ENCODE results near the gene TSHR.
"Not testable (repeated sequence)": the region's sequence is repeated elsewhere in the genome, so short reads cannot be mapped to it uniquely, and the experiment has no call there.

The TSHR gene

GRCh38 chr14:81004575-81004974 is 49.2 kb downstream of the TSHR start:
- no peak for DNase-seq

DNA sequence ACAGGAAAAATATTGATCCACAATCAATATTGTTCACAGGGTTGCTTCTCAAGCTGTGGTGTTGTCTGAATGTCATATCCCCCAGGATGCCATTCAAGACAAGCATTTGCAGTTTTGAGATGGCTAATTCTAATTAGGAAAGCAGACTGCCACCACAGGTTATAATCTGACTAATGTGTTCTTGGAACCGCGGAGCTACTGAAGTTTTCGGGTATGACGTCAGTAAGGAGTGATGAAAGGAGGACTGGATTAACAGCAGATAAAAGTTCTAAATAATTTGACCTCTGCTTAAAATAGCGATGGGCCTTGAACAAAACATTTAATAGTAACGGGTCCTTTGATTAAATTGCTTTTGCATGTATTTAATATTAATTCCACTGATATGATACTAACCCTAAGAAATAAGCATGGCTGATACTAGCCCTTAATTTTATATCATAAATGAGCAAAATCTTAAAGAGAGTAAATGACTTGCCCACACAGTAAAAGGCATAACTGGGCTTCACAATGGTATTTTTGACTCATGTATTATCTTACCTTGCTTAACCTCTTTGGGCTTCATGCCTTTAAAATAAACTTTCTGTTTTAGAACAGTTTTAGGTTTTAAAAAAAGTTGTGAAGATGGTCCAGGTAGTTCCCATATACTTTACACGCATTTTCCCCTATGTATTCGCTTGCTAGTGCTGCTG is 50.3 kb downstream of the TSHR start:
- no peak for DNase-seq

GRCh38 chr14:81006266-81006665 is 50.8 kb downstream of the TSHR start:
- DNase-seq = no peak

- no peak for DNase-seq
Measured at GRCh38 chr14:81007131-81007530, 51.7 kb downstream of the TSHR start.

GRCh38 chr14:81009346-81009745 is 53.9 kb downstream of the TSHR start:
- DNase-seq = no peak

- DNase-seq = no peak
Measured at GRCh38 chr14:81018251-81018650, 62.8 kb downstream of the TSHR start.

- DNase-seq = no peak
Measured at GRCh38 chr14:81018684-81019083, 63.3 kb downstream of the TSHR start.

GRCh38 chr14:81019113-81019512 is 63.7 kb downstream of the TSHR start:
- DNase-seq = not testable (repeated sequence)

DNA sequence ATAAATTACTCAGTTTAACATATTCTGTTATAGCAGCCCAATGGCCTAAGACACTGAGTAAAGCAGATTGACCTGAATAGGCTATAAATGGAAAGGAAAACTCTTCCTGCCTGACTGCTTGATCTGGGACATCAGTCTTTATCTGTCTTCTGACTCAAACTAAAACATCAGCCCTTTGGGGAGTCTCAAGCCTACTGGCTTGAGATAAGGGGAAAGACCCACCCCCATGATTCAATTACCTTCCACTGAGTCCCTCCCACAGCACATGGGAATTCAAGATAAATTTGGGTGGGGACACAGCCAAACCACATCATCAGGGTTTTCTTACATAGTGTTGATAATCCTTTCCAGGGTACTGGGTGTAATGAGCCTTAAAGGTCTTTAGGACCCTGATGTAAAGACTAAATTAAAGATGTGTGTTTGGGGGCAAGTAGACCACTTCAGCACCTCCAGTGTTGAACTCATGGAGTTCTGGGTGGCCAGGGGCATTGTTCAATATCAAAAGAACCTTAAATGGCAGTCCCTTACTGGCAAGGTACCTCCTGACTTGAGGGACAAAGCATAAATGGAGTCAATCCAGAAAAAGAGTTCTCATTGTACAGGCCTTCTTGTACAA is 67.8 kb downstream of the TSHR start:
- no peak for DNase-seq

DNA sequence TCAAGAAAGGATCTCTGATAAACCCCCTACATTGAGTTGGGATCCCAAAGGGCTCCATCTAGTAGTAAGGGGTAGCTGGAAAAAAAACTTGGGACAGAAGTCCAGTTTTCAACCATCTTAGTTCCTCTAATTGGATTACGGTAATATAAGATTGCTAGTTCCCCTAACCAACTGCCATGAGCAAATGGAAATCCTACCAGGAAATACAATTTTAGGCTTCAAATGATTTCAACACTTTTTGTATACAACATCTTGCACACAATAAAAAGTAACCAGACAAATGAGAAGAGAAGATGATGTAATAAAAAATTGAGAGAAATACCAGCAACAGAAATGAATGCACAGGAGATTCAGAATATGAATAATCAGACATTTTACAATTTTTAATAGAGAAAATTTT is 73.0 kb downstream of the TSHR start:
- no peak for DNase-seq

DNA sequence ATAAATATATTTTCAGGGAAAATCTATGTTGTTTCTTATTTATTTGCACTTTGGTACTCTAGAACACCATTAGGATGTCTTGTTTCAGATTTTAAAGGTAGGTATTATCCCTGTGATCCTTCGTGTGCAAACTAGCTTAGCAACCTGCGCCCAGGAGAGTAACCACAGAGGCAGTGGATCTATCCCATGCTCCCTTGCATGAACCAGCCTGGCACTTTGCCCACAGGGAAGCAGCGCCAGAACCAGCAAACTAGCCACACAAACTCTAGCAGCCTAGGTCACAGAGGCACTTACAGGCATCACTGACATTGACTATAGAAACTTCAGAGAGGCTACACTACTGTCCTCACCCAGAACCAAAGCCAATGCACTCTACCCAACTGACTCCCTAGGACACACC is 76.1 kb downstream of the TSHR start:
- DNase-seq = no peak

- DNase-seq = no peak
Measured at GRCh38 chr14:81033698-81034240, 78.3 kb downstream of the TSHR start.

- DNase-seq = no peak
Measured at GRCh38 chr14:81042438-81042837, 87.0 kb downstream of the TSHR start.

GRCh38 chr14:81051547-81051946 is 96.1 kb downstream of the TSHR start:
- no peak for DNase-seq

GRCh38 chr14:81054057-81054456 is 98.6 kb downstream of the TSHR start:
- DNase-seq = not testable (repeated sequence)

DNA sequence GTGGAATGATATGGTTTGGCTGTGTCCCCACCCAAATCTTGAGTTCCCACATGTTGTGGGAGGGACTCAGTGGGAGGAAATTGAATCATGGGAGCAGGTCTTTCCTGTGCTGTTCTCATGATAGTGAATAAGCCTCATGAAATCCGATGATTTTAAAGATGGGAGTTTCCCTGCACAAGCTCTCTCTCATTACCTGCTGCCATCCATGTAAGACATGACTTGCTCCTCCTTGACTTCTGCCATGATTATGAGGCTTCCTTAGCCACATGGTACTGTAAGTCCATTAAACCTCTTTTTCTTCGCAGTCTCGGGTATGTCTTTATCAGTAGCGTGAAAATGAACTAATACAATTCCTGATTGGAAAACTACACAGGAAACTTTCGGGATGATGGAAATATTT is 100.5 kb downstream of the TSHR start:
- no peak for DNase-seq

GRCh38 chr14:81062380-81062779 is 107.0 kb downstream of the TSHR start:
- no peak for DNase-seq

GRCh38 chr14:81062816-81063215 is 107.4 kb downstream of the TSHR start:
- DNase-seq = no peak

DNA sequence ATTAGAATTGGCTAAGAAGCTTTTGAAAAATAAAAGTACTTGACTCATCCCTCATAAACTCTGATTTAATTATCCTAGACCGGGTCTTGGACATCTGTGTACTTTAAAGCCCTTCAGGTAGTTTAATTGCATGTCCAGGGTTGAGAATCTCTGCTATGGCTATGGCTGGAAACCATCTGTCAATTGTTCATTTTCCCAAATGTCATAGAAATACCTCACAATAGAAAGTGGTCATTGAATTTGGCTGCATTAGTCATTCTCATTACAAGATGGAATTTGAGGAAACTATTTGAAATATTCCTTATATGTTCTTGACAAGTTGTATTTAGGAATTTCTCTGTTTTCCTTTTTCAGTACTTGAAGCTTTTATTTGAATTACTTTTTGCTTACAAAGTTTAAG is 111.3 kb downstream of the TSHR start:
- DNase-seq = no peak

DNA sequence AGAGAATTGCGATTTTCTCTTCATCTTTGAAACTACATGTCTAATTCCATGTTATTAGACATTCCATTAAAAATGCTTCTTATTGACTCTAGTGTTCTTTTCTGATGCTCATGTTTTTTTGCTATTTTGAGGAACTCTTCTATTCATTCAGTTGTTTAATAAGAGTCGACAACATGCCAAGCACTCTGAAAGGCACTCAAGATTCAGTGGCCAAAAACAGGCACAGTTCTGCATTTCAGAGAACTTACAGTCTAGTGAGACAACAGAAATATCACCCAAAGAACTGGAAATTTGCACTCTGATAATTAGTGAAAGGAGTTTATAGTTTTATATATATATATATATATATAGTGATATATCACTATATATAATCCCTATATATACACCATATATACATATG is 111.7 kb downstream of the TSHR start:
- no peak for DNase-seq

GRCh38 chr14:81068176-81068782 is 112.9 kb downstream of the TSHR start:
- DNase-seq = no peak

DNA sequence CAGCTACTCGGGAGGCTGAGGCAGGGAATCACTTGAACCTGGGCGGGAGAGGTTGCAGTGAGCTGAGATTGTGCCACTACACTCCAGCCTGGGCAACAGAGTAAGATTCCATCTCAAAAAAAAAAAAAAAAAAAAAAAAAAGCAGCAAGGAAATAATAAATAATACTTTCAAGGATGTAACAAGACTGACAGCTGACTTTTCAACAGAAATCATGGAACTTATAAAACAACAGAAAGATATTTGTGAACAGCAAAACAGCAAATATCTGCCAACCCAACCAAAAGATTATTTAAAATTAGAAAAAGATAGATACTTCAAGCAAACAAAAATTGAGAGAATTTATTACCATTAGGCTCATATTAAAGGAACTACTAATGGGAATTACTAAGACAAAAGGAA is 115.1 kb downstream of the TSHR start:
- DNase-seq = no peak

DNA sequence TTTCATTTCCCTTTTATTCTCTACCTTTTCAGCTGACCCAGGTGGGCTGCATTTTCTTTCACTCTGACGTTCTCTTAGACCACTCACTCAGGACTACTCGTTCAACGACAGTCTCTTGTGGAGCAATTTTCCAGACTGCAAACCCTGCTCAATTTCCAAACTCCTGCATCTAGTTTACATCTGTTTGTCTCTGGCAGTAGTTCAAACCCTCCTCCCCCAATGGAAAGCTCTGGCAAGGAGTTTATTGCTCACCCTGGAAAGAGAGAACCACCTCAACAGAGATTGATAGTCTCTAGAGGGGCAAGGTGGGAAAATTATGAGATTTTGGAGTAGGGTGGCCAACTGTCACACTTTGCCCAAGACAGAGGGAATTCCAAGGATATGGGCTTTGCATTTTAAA is 130.2 kb downstream of the TSHR start:
- no peak for DNase-seq

- DNase-seq = no peak
Measured at GRCh38 chr14:81087230-81087629, 131.8 kb downstream of the TSHR start.
